Small intestine (tissue), 7 donors: Measurements from ENCODE around the gene SERINC3. TPM values are rescaled to one million over a fixed set of nuclear protein-coding genes. Genes with fewer than 3 reads are reported as not detected.
A peak's percentile ranks its signal among the peaks of the same experiment; 100 is the strongest.

Source experiments
- DNase-seq, 2 donors: peaks; one replicate each; pipeline versions ENCODE4 v3.0.0 to v3.0.0-alpha.2; 2013
- FAIRE-seq: peaks from 2 replicates; lab custom pipeline; 2012; peaks lifted over from hg19 to GRCh38; lab: Jason Lieb, UNC
- H3K27ac ChIP-seq, 3 donors: one replicate each; pipeline ENCODE4 v1.5.1; 2013; ENCODE audit warnings: low read length in 2 of 3, mild to moderate bottlenecking in 2 of 3, control low read depth in 1 of 3, inconsistent platforms in 1 of 3, low read depth in 1 of 3, moderate library complexity in 1 of 3
- H3K27me3 ChIP-seq, 3 donors: one replicate each; pipeline ENCODE4 v1.6.1; 2013; ENCODE audit warnings: low read length in 3 of 3, inconsistent platforms in 1 of 3; ENCODE audit not compliant: control insufficient read depth in 3 of 3, insufficient read depth in 3 of 3
- H3K36me3 ChIP-seq, 3 donors: one replicate each; pipeline ENCODE4 v1.6.1; 2013; ENCODE audit warnings: low read length in 3 of 3, inconsistent platforms in 1 of 3, low read depth in 1 of 3, mild to moderate bottlenecking in 1 of 3, moderate library complexity in 1 of 3; ENCODE audit not compliant: control insufficient read depth in 3 of 3, insufficient read depth in 2 of 3
- H3K4me1 ChIP-seq, 3 donors: one replicate each; pipeline ENCODE4 v1.6.1; 2013; ENCODE audit warnings: low read length in 2 of 3, inconsistent platforms in 1 of 3, low read depth in 1 of 3, mild to moderate bottlenecking in 1 of 3, moderate library complexity in 1 of 3; ENCODE audit not compliant: control insufficient read depth in 3 of 3, insufficient read depth in 2 of 3
- H3K4me3 ChIP-seq, 3 donors: one replicate each; pipeline ENCODE4 v1.5.1; 2013; ENCODE audit warnings: low read length in 3 of 3, control low read depth in 1 of 3, inconsistent platforms in 1 of 3, low read depth in 1 of 3, mild to moderate bottlenecking in 1 of 3, moderate library complexity in 1 of 3
- H3K9me3 ChIP-seq, 2 donors: one replicate each; pipeline ENCODE4 v1.6.1; 2013; ENCODE audit warnings: low read depth in 1 of 2, low read length in 1 of 2; ENCODE audit not compliant: control insufficient read depth in 2 of 2, insufficient read depth in 1 of 2
- WGBS, 3 donors: extraction: QIAGEN DNeasy Blood & Tissue Kit; methylation state at CpG; one replicate each; pipeline ENCODE4 v1.1.7; 2013; 5-methylcytosine and 5-hydroxymethylcytosine counted together
- polyA plus RNA-seq, 4 donors: library from polyadenylated mRNA; stranded (reverse) in 3 of 4; unstranded in 1 of 4; fragments of 200-250 nt in 3 of 4; fragments of 120-200 nt in 1 of 4; gene quantifications; one replicate each; pipeline versions ENCODE4 v1.2.1 to v1.2.3, GENCODE V29; 2013
- donor health status: healthy with polysubstance abuse.
- donor health status: control.
- donor health status: control.
- donor health status: Bipolar disorder and iron deficiency.
- donor health status: healthy.

SERINC3 gene
- polyA plus RNA-seq, 4 donors: 13.2 to 74.8 (median 39.6) TPM

- no peaks in the 10 kb centered on the region for H3K36me3 ChIP-seq
- no peaks in the 10 kb centered on the region for H3K9me3 ChIP-seq
- H3K27me3 ChIP-seq: no peaks in the 10 kb centered on the region
- peaks cover 0 to 10% (median 0%) of the 10 kb centered on the region in 3 donors for H3K4me1 ChIP-seq
- H3K4me3 ChIP-seq: peak overlapping the region; percentile 52 to 85 (median 80)
- WGBS, 3 donors: 11 to 22% (median 21%) methylated on average over 11 of the region's 11 CpGs
- FAIRE-seq (no peak), DNase-seq (peak in 1 of 2 donors; percentile 33)
- H3K27ac ChIP-seq: peak overlapping the region in 1 of 3 donors; percentile 88
These were observed 10.6 kb upstream of the SERINC3 start for GRCh38 chr20:44532259-44532980.

GRCh38 chr20:44528309-44528708 is 6.4 kb upstream of the SERINC3 start:
- 75 to 84% (median 75%) methylated on average over 6 of the region's 6 CpGs for WGBS, 3 donors
- H3K36me3 ChIP-seq: no peaks in the 10 kb centered on the region

DNA sequence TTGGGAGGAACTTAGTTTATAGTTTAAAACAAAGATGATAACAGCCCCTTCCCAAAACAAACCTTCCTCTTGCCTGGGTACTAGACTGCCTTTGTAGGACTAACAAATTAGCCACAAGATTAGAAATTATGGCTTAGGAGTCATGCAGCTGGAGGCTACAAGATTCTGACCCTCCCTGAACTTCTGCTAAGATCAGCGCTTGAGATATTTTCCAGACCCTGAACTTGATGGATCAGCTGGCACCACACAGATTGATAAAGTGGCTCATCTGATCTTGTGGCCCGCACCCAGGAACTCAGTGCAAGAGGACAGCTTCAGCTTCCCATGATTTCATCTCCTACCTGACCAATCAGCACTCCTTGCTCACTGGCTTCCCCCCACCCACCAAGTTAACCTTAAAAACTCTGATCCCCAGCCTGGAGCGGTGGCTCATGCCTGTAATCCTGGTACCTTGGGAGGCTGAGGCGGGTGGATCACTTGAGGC is 5.9 kb upstream of the SERINC3 start:
- no peak for DNase-seq
- H3K27me3 ChIP-seq: peaks cover 0 to 4% (median 0%) of the 10 kb centered on the region in 3 donors
- H3K4me1 ChIP-seq: peaks cover 0 to 7% (median 0%) of the 10 kb centered on the region in 3 donors
- no peaks in the 10 kb centered on the region for H3K9me3 ChIP-seq
- FAIRE-seq: no peak
- H3K36me3 ChIP-seq: no peaks in the 10 kb centered on the region
- no peak overlapping the region for H3K4me3 ChIP-seq
- WGBS, 3 donors: 58 to 64% (median 63%) methylated on average over 4 of the region's 4 CpGs
- H3K27ac ChIP-seq: no peak overlapping the region

More at GRCh38 chr20:44528309-44528708, 6.4 kb upstream of the SERINC3 start:
- Histone ChIP-seq H3K4me1 (peaks cover 0 to 10% (median 0%) of the 10 kb centered on the region in 3 donors), H3K4me3 (no peak overlapping the region), H3K9me3 (no peaks in the 10 kb centered on the region), H3K27me3 (peaks cover 0 to 4% (median 0%) of the 10 kb centered on the region in 3 donors), H3K27ac (no peak overlapping the region)
- no peak for FAIRE-seq
- no peak for DNase-seq

- WGBS, 3 donors: 72 to 78% (median 76%) methylated on average over 6 of the region's 6 CpGs
- peaks cover 0 to 4% (median 0%) of the 10 kb centered on the region in 3 donors for H3K27me3 ChIP-seq
- no peak for FAIRE-seq
These were observed 4.3 kb upstream of the SERINC3 start for GRCh38 chr20:44526129-44526528.

GRCh38 chr20:44523746-44524145 is 1.9 kb upstream of the SERINC3 start:
- H3K4me3 ChIP-seq: no peak overlapping the region
- H3K4me1 ChIP-seq: peaks cover 0 to 22% (median 16%) of the 10 kb centered on the region in 3 donors
- H3K27ac ChIP-seq: no peak overlapping the region
- WGBS, 3 donors: 9 to 37% (median 23%) methylated on average over 4 of the region's 4 CpGs
- FAIRE-seq (no peak), DNase-seq (no peak)
- H3K9me3 ChIP-seq: no peaks in the 10 kb centered on the region
- H3K36me3 ChIP-seq: peaks cover 0 to 8% (median 0%) of the 10 kb centered on the region in 3 donors
- H3K27me3 ChIP-seq: peaks cover 0 to 4% (median 0%) of the 10 kb centered on the region in 3 donors

More at GRCh38 chr20:44526129-44526528, 4.3 kb upstream of the SERINC3 start:
- DNase-seq: no peak
- Histone ChIP-seq H3K4me3 (no peak overlapping the region), H3K4me1 (peaks cover 0 to 8% (median 4%) of the 10 kb centered on the region in 3 donors), H3K36me3 (no peaks in the 10 kb centered on the region), H3K27ac (peak overlapping the region in 1 of 3 donors; percentile 13), H3K9me3 (no peaks in the 10 kb centered on the region)

GRCh38 chr20:44522841-44523240 is 971 bp upstream of the SERINC3 start:
- Histone ChIP-seq H3K4me3 (no peak overlapping the region), H3K9me3 (no peaks in the 10 kb centered on the region), H3K27me3 (peaks cover 0 to 4% (median 0%) of the 10 kb centered on the region in 3 donors), H3K36me3 (peaks cover 0 to 8% (median 0%) of the 10 kb centered on the region in 3 donors), H3K4me1 (peaks cover 0 to 22% (median 16%) of the 10 kb centered on the region in 3 donors), H3K27ac (no peak overlapping the region)
- FAIRE-seq (no peak), DNase-seq (no peak)
- WGBS, 3 donors: 84 to 87% (median 85%) methylated on average over 1 of the region's 1 CpG

DNA sequence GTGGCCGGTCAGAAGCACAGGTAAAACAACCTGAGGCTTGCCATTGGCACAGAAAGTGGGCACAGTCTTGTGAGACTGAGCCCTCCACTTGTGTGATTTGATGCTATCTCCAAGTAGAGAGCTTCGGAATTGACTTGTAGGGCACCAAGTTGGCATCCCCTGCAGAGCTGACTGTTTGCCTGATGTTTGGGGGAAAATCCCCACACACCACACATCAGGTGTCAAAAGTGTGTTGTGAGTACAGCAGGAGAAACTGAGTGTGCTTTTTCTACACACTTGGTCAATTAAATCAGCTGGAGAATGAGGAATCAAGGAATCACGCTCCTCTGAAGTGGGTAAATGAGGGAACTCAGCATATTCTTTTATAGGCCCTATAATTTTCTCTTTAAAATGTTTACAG is 989 bp downstream of the SERINC3 start:
- no peak for DNase-seq
- H3K36me3 ChIP-seq: peaks cover 0 to 11% (median 2%) of the 10 kb centered on the region in 3 donors
- FAIRE-seq: no peak
- H3K9me3 ChIP-seq: no peaks in the 10 kb centered on the region
- peaks cover 0 to 4% (median 0%) of the 10 kb centered on the region in 3 donors for H3K27me3 ChIP-seq
- peak overlapping the region in 2 of 3 donors; percentile 94 to 99 for H3K27ac ChIP-seq
- WGBS, 3 donors: 28 to 58% (median 44%) methylated on average over 3 of the region's 3 CpGs
- H3K4me3 ChIP-seq: peak overlapping the region; percentile 65 to 100 (median 98)
- peaks cover 0 to 22% (median 16%) of the 10 kb centered on the region in 3 donors for H3K4me1 ChIP-seq

GRCh38 chr20:44518248-44518647 is 3.6 kb downstream of the SERINC3 start:
- Histone ChIP-seq H3K27ac (no peak overlapping the region), H3K9me3 (no peaks in the 10 kb centered on the region), H3K4me1 (peaks cover 0 to 22% (median 16%) of the 10 kb centered on the region in 3 donors), H3K27me3 (no peaks in the 10 kb centered on the region), H3K4me3 (no peak overlapping the region), H3K36me3 (peaks cover 2 to 13% (median 4%) of the 10 kb centered on the region in 3 donors)
- FAIRE-seq (no peak), DNase-seq (no peak)
- WGBS, 3 donors: 58 to 60% (median 60%) methylated on average over 3 of the region's 3 CpGs
